Panc1 (cell line): ENCODE results near the gene ANTXR2. TPM values are rescaled to one million over a fixed set of nuclear protein-coding genes. Genes with fewer than 3 reads are reported as not detected.

Source experiments
- ATAC-seq: fragments of 200-7000 bp; cut with Tn5 transposase; 2 replicates; pipeline ENCODE4 v1.9.1; 2020; ENCODE audit warnings: mild to moderate bottlenecking, moderate library complexity
- BruUV-seq: library from RNA; stranded (reverse); fragments of 400-500 nt; replicated peaks from 2 replicates; lab custom pipeline; 2021; lab: Mats Ljungman, UMichigan
- CTCF ChIA-PET: fragments of 300-600 bp; sonication (Branson Sonifier 250); formaldehyde crosslinking; loops from one replicate; lab custom pipeline; 2022; ENCODE audit warnings: antibody characterized with exemption; lab: Charles Lee
- POLR2A ChIA-PET: fragments of 300-600 bp; sonication (Branson Sonifier 250); formaldehyde crosslinking; loops from one replicate; lab custom pipeline; 2022; ENCODE audit warnings: antibody characterized with exemption; lab: Charles Lee
- DNase-seq: peaks from one replicate; pipeline ENCODE4 v3.0.0-alpha.2; 2010; ENCODE audit warnings: low read depth, low spot score
- H3K27ac ChIP-seq: 2 replicates; pipeline ENCODE4 v1.5.1; 2011; ENCODE audit warnings: mild to moderate bottlenecking, low read length, inconsistent platforms
- H3K27me3 ChIP-seq: fragments of 200-500 bp; sonication (Bioruptor generic); 2 replicates; pipeline ENCODE4 v1.6.0; 2014; ENCODE audit warnings: low read length, inconsistent platforms; ENCODE audit not compliant: control insufficient read depth, insufficient read depth
- H3K36me3 ChIP-seq: fragments of 200-500 bp; sonication (Bioruptor generic); 2 replicates; pipeline ENCODE4 v1.5.1; 2014; ENCODE audit warnings: inconsistent platforms, mild to moderate bottlenecking, low read length, moderate library complexity; ENCODE audit not compliant: control insufficient read depth, insufficient read depth
- H3K4me1 ChIP-seq: 2 replicates; pipeline ENCODE4 v1.5.1; 2011; ENCODE audit warnings: inconsistent platforms, mild to moderate bottlenecking, low read length, moderate library complexity; ENCODE audit not compliant: control insufficient read depth, insufficient read depth
- H3K4me3 ChIP-seq, 2 experiments: 2 replicates each; pipeline ENCODE4 v1.5.1; 2011 to 2012; ENCODE audit warnings: low read depth in 2 of 2, low read length in 2 of 2, mild to moderate bottlenecking in 2 of 2, inconsistent platforms in 1 of 2, moderate library complexity in 1 of 2
- H3K9me3 ChIP-seq: fragments of 200-500 bp; sonication (Bioruptor generic); 2 replicates; pipeline ENCODE4 v1.5.1; 2014; ENCODE audit warnings: low read depth, mild to moderate bottlenecking, inconsistent platforms, low read length, moderate library complexity; ENCODE audit not compliant: control insufficient read depth, insufficient read depth
- POLR2AphosphoS5 ChIP-seq: IDR thresholded peaks from 2 replicates; pipeline ENCODE4 v1.6.1; 2012; ENCODE audit warnings: mild to moderate bottlenecking, low read depth, low read length, moderate library complexity
- SIN3A ChIP-seq: IDR thresholded peaks from 2 replicates; pipeline ENCODE4 v1.6.1; 2012; ENCODE audit warnings: low read depth, mild to moderate bottlenecking, low read length, moderate library complexity, borderline replicate concordance; ENCODE audit not compliant: insufficient read depth
- TCF7L2 ChIP-seq: IDR thresholded peaks from 2 replicates; pipeline ENCODE4 v1.6.1; 2011; ENCODE audit warnings: mild to moderate bottlenecking, low read depth, low read length, inconsistent platforms
- in situ Hi-C: cut with HindIII; loops from 2 replicates; pipeline ENCODE4 v1.10.0; 2016; ENCODE audit warnings: low sequenced_read_pairs, low pct_unique_long_range_greater_than_20kb
- intact Hi-C: fragments of 100-400 bp; cut with micrococcal nuclease; formaldehyde crosslinking; loops from one replicate; pipeline ENCODE4 v1.10.0; 2022; ENCODE audit not compliant: unreplicated experiment
- total RNA-seq: library from RNA; stranded (reverse); gene quantifications from one replicate; pipeline ENCODE4 v1.2.1, GENCODE V29; 2021; ENCODE audit not compliant: unreplicated experiment
- TF ChIP-seq, protein P1 (sequence below): fragments of 450-650 bp; IDR thresholded peaks from 2 replicates; pipeline ENCODE4 v1.5.1; 2017; ENCODE audit warnings: mild to moderate bottlenecking
- TF ChIP-seq, protein P2 (sequence below), 2 experiments: IDR thresholded peaks; 2 replicates each; pipeline ENCODE4 v1.6.1; 2011 to 2012; ENCODE audit warnings: low read depth in 2 of 2, control low read depth in 1 of 2, low read length in 1 of 2, mild to moderate bottlenecking in 1 of 2, moderate library complexity in 1 of 2; ENCODE audit not compliant: insufficient read depth in 1 of 2

ANTXR2 gene
- total RNA-seq, 1 experiment from 2014 or later, result 27.8 TPM

DNA sequence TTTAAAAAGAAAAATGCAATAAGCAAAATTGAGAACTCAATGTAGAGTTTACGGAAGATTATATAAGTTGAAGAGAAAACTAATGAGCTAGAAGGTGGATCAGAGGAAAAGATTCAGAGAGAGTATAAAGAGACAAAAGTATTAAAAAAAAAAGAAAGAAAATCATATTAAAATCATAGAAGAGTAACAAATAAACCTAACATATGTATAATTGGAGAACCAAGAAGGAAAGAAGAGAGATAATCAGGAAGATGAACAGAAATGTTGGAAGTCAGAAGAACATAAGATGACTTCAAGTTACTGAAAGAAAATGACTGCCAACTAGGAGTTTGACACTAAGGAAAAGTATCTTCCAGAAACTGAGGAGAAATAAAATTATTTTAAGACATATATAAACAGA is 34.3 kb upstream of the ANTXR2 start:
- Histone ChIP-seq H3K4me1 (no peaks in the 10 kb centered on the region), H3K4me3 (no peak overlapping the region), H3K27ac (no peak overlapping the region), H3K9me3 (peaks cover 23% of the 10 kb centered on the region), H3K36me3 (no peaks in the 10 kb centered on the region), H3K27me3 (no peaks in the 10 kb centered on the region)
- intact Hi-C loops, result no loop called here
- no peak for ATAC-seq
- POLR2A ChIA-PET, result no interaction called here
- no TSS peak for BruUV-seq
- in situ Hi-C loops, result no loop called here
- TF ChIP-seq SIN3A (no peak), TCF7L2 (no peak), POLR2AphosphoS5 (no peak)
- TF ChIP-seq, protein P1, sequence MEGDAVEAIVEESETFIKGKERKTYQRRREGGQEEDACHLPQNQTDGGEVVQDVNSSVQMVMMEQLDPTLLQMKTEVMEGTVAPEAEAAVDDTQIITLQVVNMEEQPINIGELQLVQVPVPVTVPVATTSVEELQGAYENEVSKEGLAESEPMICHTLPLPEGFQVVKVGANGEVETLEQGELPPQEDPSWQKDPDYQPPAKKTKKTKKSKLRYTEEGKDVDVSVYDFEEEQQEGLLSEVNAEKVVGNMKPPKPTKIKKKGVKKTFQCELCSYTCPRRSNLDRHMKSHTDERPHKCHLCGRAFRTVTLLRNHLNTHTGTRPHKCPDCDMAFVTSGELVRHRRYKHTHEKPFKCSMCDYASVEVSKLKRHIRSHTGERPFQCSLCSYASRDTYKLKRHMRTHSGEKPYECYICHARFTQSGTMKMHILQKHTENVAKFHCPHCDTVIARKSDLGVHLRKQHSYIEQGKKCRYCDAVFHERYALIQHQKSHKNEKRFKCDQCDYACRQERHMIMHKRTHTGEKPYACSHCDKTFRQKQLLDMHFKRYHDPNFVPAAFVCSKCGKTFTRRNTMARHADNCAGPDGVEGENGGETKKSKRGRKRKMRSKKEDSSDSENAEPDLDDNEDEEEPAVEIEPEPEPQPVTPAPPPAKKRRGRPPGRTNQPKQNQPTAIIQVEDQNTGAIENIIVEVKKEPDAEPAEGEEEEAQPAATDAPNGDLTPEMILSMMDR, result no peak
- TF ChIP-seq, protein P2, sequence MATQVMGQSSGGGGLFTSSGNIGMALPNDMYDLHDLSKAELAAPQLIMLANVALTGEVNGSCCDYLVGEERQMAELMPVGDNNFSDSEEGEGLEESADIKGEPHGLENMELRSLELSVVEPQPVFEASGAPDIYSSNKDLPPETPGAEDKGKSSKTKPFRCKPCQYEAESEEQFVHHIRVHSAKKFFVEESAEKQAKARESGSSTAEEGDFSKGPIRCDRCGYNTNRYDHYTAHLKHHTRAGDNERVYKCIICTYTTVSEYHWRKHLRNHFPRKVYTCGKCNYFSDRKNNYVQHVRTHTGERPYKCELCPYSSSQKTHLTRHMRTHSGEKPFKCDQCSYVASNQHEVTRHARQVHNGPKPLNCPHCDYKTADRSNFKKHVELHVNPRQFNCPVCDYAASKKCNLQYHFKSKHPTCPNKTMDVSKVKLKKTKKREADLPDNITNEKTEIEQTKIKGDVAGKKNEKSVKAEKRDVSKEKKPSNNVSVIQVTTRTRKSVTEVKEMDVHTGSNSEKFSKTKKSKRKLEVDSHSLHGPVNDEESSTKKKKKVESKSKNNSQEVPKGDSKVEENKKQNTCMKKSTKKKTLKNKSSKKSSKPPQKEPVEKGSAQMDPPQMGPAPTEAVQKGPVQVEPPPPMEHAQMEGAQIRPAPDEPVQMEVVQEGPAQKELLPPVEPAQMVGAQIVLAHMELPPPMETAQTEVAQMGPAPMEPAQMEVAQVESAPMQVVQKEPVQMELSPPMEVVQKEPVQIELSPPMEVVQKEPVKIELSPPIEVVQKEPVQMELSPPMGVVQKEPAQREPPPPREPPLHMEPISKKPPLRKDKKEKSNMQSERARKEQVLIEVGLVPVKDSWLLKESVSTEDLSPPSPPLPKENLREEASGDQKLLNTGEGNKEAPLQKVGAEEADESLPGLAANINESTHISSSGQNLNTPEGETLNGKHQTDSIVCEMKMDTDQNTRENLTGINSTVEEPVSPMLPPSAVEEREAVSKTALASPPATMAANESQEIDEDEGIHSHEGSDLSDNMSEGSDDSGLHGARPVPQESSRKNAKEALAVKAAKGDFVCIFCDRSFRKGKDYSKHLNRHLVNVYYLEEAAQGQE (IDR thresholded peaks at IDR 0.05; ENCODE audit: insufficient read depth in 1 of 2, low read depth in 2 of 2, low read length in 1 of 2), result no peak
- CTCF ChIA-PET, result no interaction called here
- DNase-seq, result no peak

DNA sequence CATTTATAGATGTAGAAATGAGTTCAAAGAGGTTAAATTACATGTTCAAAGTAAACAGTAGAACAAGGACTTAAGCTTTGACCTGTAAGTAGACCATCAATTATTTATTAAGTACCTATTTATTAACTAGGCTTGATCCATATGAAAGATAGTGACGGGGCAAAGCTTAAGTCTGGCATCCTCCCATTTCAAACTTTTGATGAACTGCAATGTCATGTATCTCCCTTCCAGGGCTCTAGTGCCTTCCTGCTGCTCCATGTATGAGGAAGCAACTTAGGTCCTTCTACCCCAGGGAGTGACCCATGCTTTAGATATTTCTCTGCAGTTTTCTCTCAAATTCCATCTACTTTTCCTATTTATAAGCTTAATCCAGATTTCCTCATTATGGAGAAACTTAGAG is 31.9 kb upstream of the ANTXR2 start:
- no peak for ATAC-seq
- intact Hi-C loops, result no loop called here
- no TSS peak for BruUV-seq
- no peaks in the 10 kb centered on the region for H3K27me3 ChIP-seq
- POLR2A ChIA-PET, result interaction anchor here (0.7 kb wide), 1 partner anchor 78 kb away, joined by 7 read pairs; no protein-coding TSS in a partner anchor
- H3K4me1 ChIP-seq, result no peaks in the 10 kb centered on the region
- CTCF ChIA-PET, result no interaction called here
- peaks cover 23% of the 10 kb centered on the region for H3K9me3 ChIP-seq
- in situ Hi-C loops, result no loop called here
- DNase-seq, result no peak
- H3K36me3 ChIP-seq, result no peaks in the 10 kb centered on the region
- no peak overlapping the region for H3K4me3 ChIP-seq
- TF ChIP-seq TCF7L2, result no peak
- TF ChIP-seq, protein P2 (IDR thresholded peaks at IDR 0.05; ENCODE audit: insufficient read depth in 1 of 2, low read depth in 2 of 2, low read length in 1 of 2), result no peak
- no peak for TF ChIP-seq SIN3A
- TF ChIP-seq, protein P1, result no peak
- TF ChIP-seq POLR2AphosphoS5, result no peak
- no peak overlapping the region for H3K27ac ChIP-seq
